ENCODE measurements around the gene SPRED2.

DNA sequence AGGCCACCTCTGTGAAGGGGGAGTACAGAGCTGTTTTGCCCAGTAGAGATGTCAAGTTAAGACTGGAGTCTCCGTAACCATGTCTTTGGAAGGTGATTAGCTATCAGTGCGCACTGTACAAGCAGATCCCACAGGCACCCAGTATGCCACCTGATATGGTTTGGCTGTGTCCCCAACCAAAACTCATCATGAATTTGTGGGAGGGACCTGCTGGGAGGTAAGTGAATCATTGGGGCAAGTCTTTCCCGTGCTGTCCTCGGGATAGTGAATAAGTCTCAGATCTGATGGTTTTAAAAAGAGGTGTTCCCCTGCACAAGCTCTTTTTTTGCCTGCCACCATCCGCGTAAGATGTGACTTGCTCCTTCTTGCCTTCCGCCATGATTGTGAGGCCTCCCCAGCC lies 114.6 kb downstream of the SPRED2 start:
- TF ChIP-seq, protein P1, sequence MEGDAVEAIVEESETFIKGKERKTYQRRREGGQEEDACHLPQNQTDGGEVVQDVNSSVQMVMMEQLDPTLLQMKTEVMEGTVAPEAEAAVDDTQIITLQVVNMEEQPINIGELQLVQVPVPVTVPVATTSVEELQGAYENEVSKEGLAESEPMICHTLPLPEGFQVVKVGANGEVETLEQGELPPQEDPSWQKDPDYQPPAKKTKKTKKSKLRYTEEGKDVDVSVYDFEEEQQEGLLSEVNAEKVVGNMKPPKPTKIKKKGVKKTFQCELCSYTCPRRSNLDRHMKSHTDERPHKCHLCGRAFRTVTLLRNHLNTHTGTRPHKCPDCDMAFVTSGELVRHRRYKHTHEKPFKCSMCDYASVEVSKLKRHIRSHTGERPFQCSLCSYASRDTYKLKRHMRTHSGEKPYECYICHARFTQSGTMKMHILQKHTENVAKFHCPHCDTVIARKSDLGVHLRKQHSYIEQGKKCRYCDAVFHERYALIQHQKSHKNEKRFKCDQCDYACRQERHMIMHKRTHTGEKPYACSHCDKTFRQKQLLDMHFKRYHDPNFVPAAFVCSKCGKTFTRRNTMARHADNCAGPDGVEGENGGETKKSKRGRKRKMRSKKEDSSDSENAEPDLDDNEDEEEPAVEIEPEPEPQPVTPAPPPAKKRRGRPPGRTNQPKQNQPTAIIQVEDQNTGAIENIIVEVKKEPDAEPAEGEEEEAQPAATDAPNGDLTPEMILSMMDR (IDR thresholded peaks at IDR 0.05), result no peak
- no peak for TF ChIP-seq POLR2A (IDR thresholded peaks at IDR 0.05)

Measured in tibial nerve (tissue), 3 donors.